Mammary epithelial cell (primary cell): ENCODE measurements around the gene CTNNBL1.

Experiments used
- CTCF ChIP-seq, 2 donors: IDR thresholded peaks in 1 of 2; conservative IDR thresholded peaks in 1 of 2; 2 replicates each; pipeline ENCODE4 v1.5.1; 2011 to 2012; ENCODE audit warnings: inconsistent platforms in 2 of 2, low read length in 2 of 2, mild to moderate bottlenecking in 2 of 2, control low read depth in 1 of 2, low read depth in 1 of 2; ENCODE audit not compliant: insufficient read depth in 1 of 2; ENCODE audit errors: extremely low read depth in 1 of 2
- EZH2 ChIP-seq: IDR thresholded peaks from 2 replicates; pipeline ENCODE4 v1.6.1; 2012; ENCODE audit warnings: low read length, inconsistent platforms, borderline replicate concordance

- TF ChIP-seq CTCF (conservative IDR thresholded peaks at IDR 0.05 in 1 of 2, IDR thresholded peaks at IDR 0.05 in 1 of 2; ENCODE audit: extremely low read depth in 1 of 2, insufficient read depth in 1 of 2, low read depth in 1 of 2, low read length in 2 of 2) (no peak), EZH2 (no peak)
Observed at GRCh38 chr20:37729909-37730308, 36.1 kb downstream of the CTNNBL1 start.
